Adrenal gland (tissue), 5 donors: ENCODE results near the gene TXLNG.

Experiments used
- CTCF ChIP-seq, 6 experiments: fragments of 450-650 bp in 4 of 6; fragments of 200-600 bp in 2 of 6; sonication (generic) in 1 of 6; IDR thresholded peaks; 1 replicate in 5 of 6; 2 replicates in 1 of 6; pipeline versions ENCODE4 v1.5.1 to v1.8.0; 2016 to 2021; ENCODE audit warnings: antibody characterized with exemption in 6 of 6, mild to moderate bottlenecking in 2 of 6, moderate library complexity in 1 of 6
- POLR2A ChIP-seq, 2 donors: fragments of 450-650 bp; IDR thresholded peaks; one replicate each; pipeline ENCODE4 v1.6.1; 2017; ENCODE audit warnings: antibody characterized with exemption in 2 of 2, mild to moderate bottlenecking in 2 of 2, moderate library complexity in 1 of 2
- donor health status: DM: no; HTN: no; CAD: no.

GRCh38 chrX:16748425-16748824 is 37.8 kb upstream of the TXLNG start:
- TF ChIP-seq CTCF (IDR thresholded peaks at IDR 0.05): no peak
- TF ChIP-seq POLR2A (IDR thresholded peaks at IDR 0.05): no peak
